Measurements from ENCODE around the gene SCUBE3. TPM values are rescaled to one million over a fixed set of nuclear protein-coding genes. Genes with fewer than 3 reads are reported as not detected.

Gene SCUBE3
- total and polyA plus RNA-seq, 9 of the 15 experiments (the other 6 are each of a cell fraction or from before 2014, with no cell fraction given) = 0.01 to 0.11 TPM; not detected in 7

Other genes starting within 250 kb of the SCUBE3 start
- not detected in 2 replicates for gene TCP11, start 72.6 kb upstream of the SCUBE3 start, total RNA-seq (2014; rRNA removed)
- not detected in 2 replicates for gene TCP11, start 72.6 kb upstream of the SCUBE3 start, total RNA-seq (2014; rRNA removed; fragmentation: Illumina TruSeq; extraction: Trizol)
- gene TCP11, start 72.6 kb upstream of the SCUBE3 start, total RNA-seq (2015; rRNA removed; fragmentation: Illumina TruSeq; extraction: Trizol) = not detected in 2 replicates
- not detected in 2 replicates for gene TCP11, start 72.6 kb upstream of the SCUBE3 start, total RNA-seq (2021)
- not detected in 2 replicates for gene TCP11, start 72.6 kb upstream of the SCUBE3 start, polyA plus RNA-seq (2011; rRNA removed)
- not detected in 2 replicates for gene TCP11, start 72.6 kb upstream of the SCUBE3 start, polyA plus RNA-seq (2014; fragmentation: Illumina TruSeq; extraction: Trizol)
- gene TCP11, start 72.6 kb upstream of the SCUBE3 start, polyA plus RNA-seq (2014; fragmentation: Nextera tagmentation; extraction: Ambion mirVana) = not detected
- not detected in 2 replicates for gene TCP11, start 72.6 kb upstream of the SCUBE3 start, polyA plus RNA-seq (2014; rRNA removed)
- gene ZNF76, start 45.8 kb downstream of the SCUBE3 start, total RNA-seq (2014; rRNA removed) = 10.7 and 13.1 TPM in 2 replicates
- 3.9 and 4.4 TPM in 2 replicates for gene ZNF76, start 45.8 kb downstream of the SCUBE3 start, total RNA-seq (2014; rRNA removed; fragmentation: Illumina TruSeq; extraction: Trizol)
- gene ZNF76, start 45.8 kb downstream of the SCUBE3 start, total RNA-seq (2015; rRNA removed; fragmentation: Illumina TruSeq; extraction: Trizol) = 4.3 and 5.0 TPM in 2 replicates
- gene ZNF76, start 45.8 kb downstream of the SCUBE3 start, total RNA-seq (2021) = 13.1 and 16.0 TPM in 2 replicates
- gene ZNF76, start 45.8 kb downstream of the SCUBE3 start, polyA plus RNA-seq (2011; rRNA removed) = 14.9 and 26.5 TPM in 2 replicates
- gene ZNF76, start 45.8 kb downstream of the SCUBE3 start, polyA plus RNA-seq (2014; fragmentation: Illumina TruSeq; extraction: Trizol) = 10.9 and 16.1 TPM in 2 replicates
- gene ZNF76, start 45.8 kb downstream of the SCUBE3 start, polyA plus RNA-seq (2014; fragmentation: Nextera tagmentation; extraction: Ambion mirVana) = 1 to 10 TPM; 1.2 to 1.3 TPM
- gene ZNF76, start 45.8 kb downstream of the SCUBE3 start, polyA plus RNA-seq (2014; rRNA removed) = 16.9 and 17.8 TPM in 2 replicates
- gene DEF6, start 83.9 kb downstream of the SCUBE3 start, total RNA-seq (2014; rRNA removed) = 42.0 and 43.4 TPM in 2 replicates
- 10.0 and 13.5 TPM in 2 replicates for gene DEF6, start 83.9 kb downstream of the SCUBE3 start, total RNA-seq (2014; rRNA removed; fragmentation: Illumina TruSeq; extraction: Trizol)
- gene DEF6, start 83.9 kb downstream of the SCUBE3 start, total RNA-seq (2015; rRNA removed; fragmentation: Illumina TruSeq; extraction: Trizol) = 22.7 and 24.5 TPM in 2 replicates
- gene DEF6, start 83.9 kb downstream of the SCUBE3 start, total RNA-seq (2021) = 30.9 and 37.8 TPM in 2 replicates
- gene DEF6, start 83.9 kb downstream of the SCUBE3 start, polyA plus RNA-seq (2011; rRNA removed) = 27.5 and 42.7 TPM in 2 replicates
- 15.9 and 22.0 TPM in 2 replicates for gene DEF6, start 83.9 kb downstream of the SCUBE3 start, polyA plus RNA-seq (2014; fragmentation: Illumina TruSeq; extraction: Trizol)
- 1 to 10 TPM; 1.3 to 1.4 TPM for gene DEF6, start 83.9 kb downstream of the SCUBE3 start, polyA plus RNA-seq (2014; fragmentation: Nextera tagmentation; extraction: Ambion mirVana)
- 44.6 and 45.7 TPM in 2 replicates for gene DEF6, start 83.9 kb downstream of the SCUBE3 start, polyA plus RNA-seq (2014; rRNA removed)
- 3.8 and 5.1 TPM in 2 replicates for gene PPARD, start 128.6 kb downstream of the SCUBE3 start, total RNA-seq (2014; rRNA removed)
- 1.7 and 2.0 TPM in 2 replicates for gene PPARD, start 128.6 kb downstream of the SCUBE3 start, total RNA-seq (2014; rRNA removed; fragmentation: Illumina TruSeq; extraction: Trizol)
- gene PPARD, start 128.6 kb downstream of the SCUBE3 start, total RNA-seq (2015; rRNA removed; fragmentation: Illumina TruSeq; extraction: Trizol) = 3.1 and 3.3 TPM in 2 replicates
- 11.4 and 13.2 TPM in 2 replicates for gene PPARD, start 128.6 kb downstream of the SCUBE3 start, total RNA-seq (2021)
- 8.1 and 18.2 TPM in 2 replicates for gene PPARD, start 128.6 kb downstream of the SCUBE3 start, polyA plus RNA-seq (2011; rRNA removed)
- 9.2 and 11.4 TPM in 2 replicates for gene PPARD, start 128.6 kb downstream of the SCUBE3 start, polyA plus RNA-seq (2014; fragmentation: Illumina TruSeq; extraction: Trizol)
- under 1 TPM; 0.14 to 0.18 TPM for gene PPARD, start 128.6 kb downstream of the SCUBE3 start, polyA plus RNA-seq (2014; fragmentation: Nextera tagmentation; extraction: Ambion mirVana)
- 9.5 and 9.7 TPM in 2 replicates for gene PPARD, start 128.6 kb downstream of the SCUBE3 start, polyA plus RNA-seq (2014; rRNA removed)
- 26.7 and 30.2 TPM in 2 replicates for gene FANCE, start 238.4 kb downstream of the SCUBE3 start, total RNA-seq (2014; rRNA removed)
- 16.1 and 16.8 TPM in 2 replicates for gene FANCE, start 238.4 kb downstream of the SCUBE3 start, total RNA-seq (2014; rRNA removed; fragmentation: Illumina TruSeq; extraction: Trizol)
- gene FANCE, start 238.4 kb downstream of the SCUBE3 start, total RNA-seq (2015; rRNA removed; fragmentation: Illumina TruSeq; extraction: Trizol) = 14.5 and 14.8 TPM in 2 replicates
- gene FANCE, start 238.4 kb downstream of the SCUBE3 start, total RNA-seq (2021) = 23.7 and 26.1 TPM in 2 replicates
- gene FANCE, start 238.4 kb downstream of the SCUBE3 start, polyA plus RNA-seq (2011; rRNA removed) = 17.0 and 20.4 TPM in 2 replicates
- 17.3 and 18.3 TPM in 2 replicates for gene FANCE, start 238.4 kb downstream of the SCUBE3 start, polyA plus RNA-seq (2014; fragmentation: Illumina TruSeq; extraction: Trizol)
- gene FANCE, start 238.4 kb downstream of the SCUBE3 start, polyA plus RNA-seq (2014; fragmentation: Nextera tagmentation; extraction: Ambion mirVana) = 1 to 10 TPM; 5.7 to 5.9 TPM
- gene FANCE, start 238.4 kb downstream of the SCUBE3 start, polyA plus RNA-seq (2014; rRNA removed) = 17.2 and 20.4 TPM in 2 replicates